ENCODE measurements around the gene VPS11. TPM values are rescaled to one million over a fixed set of nuclear protein-coding genes. Genes with fewer than 3 reads are reported as not detected.
A peak's percentile ranks its signal among the peaks of the same experiment; 100 is the strongest.

The VPS11 gene
- total and polyA plus RNA-seq, 2 experiments from 2014 or later = 11.5 to 13.4 TPM

DNA sequence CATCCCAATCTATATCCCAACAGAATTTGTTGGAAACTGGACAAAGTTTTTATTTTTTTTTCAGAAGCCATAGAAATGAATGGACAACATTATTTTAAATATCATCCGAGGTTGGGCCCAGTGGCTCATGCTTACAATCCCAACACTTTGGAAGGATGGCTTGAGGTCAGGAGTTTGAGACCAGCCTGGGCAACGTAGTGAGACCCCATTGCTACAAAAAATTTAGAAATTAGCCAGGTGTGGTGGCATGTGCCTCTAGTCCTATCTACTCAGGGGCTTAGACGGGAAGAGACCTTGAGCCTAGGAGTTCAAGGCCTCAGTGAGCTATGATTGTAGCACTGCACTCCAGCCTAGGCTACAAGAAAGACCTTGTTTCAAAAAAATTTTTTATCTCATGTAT, 32.8 kb upstream of the VPS11 start:
- Mint-ChIP-seq H3K4me1 (peaks cover 12% of the 10 kb centered on the region), H3K27ac (no peak overlapping the region), H3K4me3 (no peak overlapping the region), H3K36me3 (ENCODE audit: low read depth) (no peaks in the 10 kb centered on the region; the same call in 2 of the 3 replicates), H3K27me3 (ENCODE audit: insufficient read depth, low read depth, poor library complexity) (peaks cover 9% of the 10 kb centered on the region), H3K9me3 (no peaks in the 10 kb centered on the region)
- peaks cover 14% of the 10 kb centered on the region; the same call in 1 of the 2 replicates for H3F3A ChIP-seq (replicated peaks; ENCODE audit: low read depth)
- no peak for ATAC-seq
- H3K4me3 ChIP-seq = no peak overlapping the region
- H3K27ac ChIP-seq (ENCODE audit: low read depth) = no peak overlapping the region
- no peaks in the 10 kb centered on the region; the same call in 1 of the 2 replicates for H3K79me2 ChIP-seq (replicated peaks; ENCODE audit: insufficient read depth)
- H3K27me3 ChIP-seq (ENCODE audit: insufficient read depth) = no peaks in the 10 kb centered on the region
- peaks cover 14% of the 10 kb centered on the region for H3K4me1 ChIP-seq (ENCODE audit: insufficient read depth)
- H3K4me2 ChIP-seq = no peak overlapping the region
- TF ChIP-seq JUNB (IDR thresholded peaks at IDR 0.05; ENCODE audit: unreplicated experiment) = no peak
- H4K20me1 ChIP-seq (replicated peaks; ENCODE audit: insufficient read depth) = no peaks in the 10 kb centered on the region
- DNase-seq (ENCODE audit: low spot score) = no peak
- H3K36me3 ChIP-seq (ENCODE audit: insufficient read depth) = no peaks in the 10 kb centered on the region
- no peaks in the 10 kb centered on the region for H3K9me2 ChIP-seq (ENCODE audit: insufficient read depth)
- H2AFZ ChIP-seq = no peak overlapping the region

DNA sequence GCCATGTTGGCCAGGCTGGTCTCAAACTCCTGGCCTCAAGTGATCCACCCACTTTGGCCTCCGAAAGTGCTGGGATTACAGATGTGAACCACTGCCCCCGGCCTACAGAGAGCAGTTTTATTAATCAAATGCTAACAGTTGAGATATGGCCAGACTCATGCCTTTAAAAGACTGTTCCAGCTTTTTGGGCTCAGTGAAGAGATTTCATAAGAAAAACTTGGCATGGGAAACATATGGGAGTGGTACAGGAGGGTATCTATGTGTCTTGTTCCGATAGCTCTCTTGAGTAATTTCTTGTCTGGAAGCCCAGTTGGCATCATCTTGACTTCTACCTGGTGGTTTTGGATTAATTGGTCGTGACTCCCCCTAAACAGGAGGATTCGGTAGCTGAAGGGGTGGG, 28.7 kb upstream of the VPS11 start:
- DNase-seq (ENCODE audit: low spot score) = no peak
- H3K4me1 ChIP-seq (ENCODE audit: insufficient read depth) = peaks cover 19% of the 10 kb centered on the region
- peaks cover 5% of the 10 kb centered on the region for H3K27me3 Mint-ChIP-seq (ENCODE audit: insufficient read depth, low read depth, poor library complexity)
- no peaks in the 10 kb centered on the region for H3K36me3 ChIP-seq (ENCODE audit: insufficient read depth)
- H4K20me1 ChIP-seq (replicated peaks; ENCODE audit: insufficient read depth) = no peaks in the 10 kb centered on the region
- H3K9me3 Mint-ChIP-seq = no peaks in the 10 kb centered on the region
- no peaks in the 10 kb centered on the region for H3K27me3 ChIP-seq (ENCODE audit: insufficient read depth)
- peak overlapping the region; percentile 75; the same call in 1 of the 2 replicates for H3K27ac ChIP-seq (ENCODE audit: low read depth)
- H3K27ac Mint-ChIP-seq = peak overlapping the region; percentile 43; the same call in 1 of the 2 replicates
- H3F3A ChIP-seq (replicated peaks; ENCODE audit: low read depth) = peaks cover 5% of the 10 kb centered on the region; the same call in 1 of the 2 replicates
- H3K4me3 ChIP-seq = no peak overlapping the region
- peaks cover 12% of the 10 kb centered on the region for H3K4me1 Mint-ChIP-seq
- no peaks in the 10 kb centered on the region for H3K36me3 Mint-ChIP-seq (ENCODE audit: low read depth)
- no peak overlapping the region; the same call in 2 of the 3 replicates for H3K4me3 Mint-ChIP-seq
- no peaks in the 10 kb centered on the region for H3K9me2 ChIP-seq (ENCODE audit: insufficient read depth)
- no peak overlapping the region for H3K4me2 ChIP-seq
- no peaks in the 10 kb centered on the region for H3K79me2 ChIP-seq (replicated peaks; ENCODE audit: insufficient read depth)
- peak overlapping the region; percentile 28 for H2AFZ ChIP-seq
- ATAC-seq = no peak
- TF ChIP-seq STAT1 (IDR thresholded peaks at IDR 0.05; ENCODE audit: unreplicated experiment) (no peak), CTCF (conservative IDR thresholded peaks at IDR 0.05; ENCODE audit: low read depth in 2 of 2) (no peak), NANOG (IDR thresholded peaks at IDR 0.05; ENCODE audit: borderline replicate concordance) (no peak), EZH2 (IDR thresholded peaks at IDR 0.05; ENCODE audit: low read depth, unreplicated experiment) (no peak), JUNB (IDR thresholded peaks at IDR 0.05; ENCODE audit: unreplicated experiment) (no peak), REST (IDR thresholded peaks at IDR 0.05; ENCODE audit: unreplicated experiment) (no peak), ZNF114 (CRISPR knock-in tag; IDR thresholded peaks at IDR 0.05) (no peak), ETS1 (IDR thresholded peaks at IDR 0.05) (no peak)
- TF ChIP-seq, protein P1, sequence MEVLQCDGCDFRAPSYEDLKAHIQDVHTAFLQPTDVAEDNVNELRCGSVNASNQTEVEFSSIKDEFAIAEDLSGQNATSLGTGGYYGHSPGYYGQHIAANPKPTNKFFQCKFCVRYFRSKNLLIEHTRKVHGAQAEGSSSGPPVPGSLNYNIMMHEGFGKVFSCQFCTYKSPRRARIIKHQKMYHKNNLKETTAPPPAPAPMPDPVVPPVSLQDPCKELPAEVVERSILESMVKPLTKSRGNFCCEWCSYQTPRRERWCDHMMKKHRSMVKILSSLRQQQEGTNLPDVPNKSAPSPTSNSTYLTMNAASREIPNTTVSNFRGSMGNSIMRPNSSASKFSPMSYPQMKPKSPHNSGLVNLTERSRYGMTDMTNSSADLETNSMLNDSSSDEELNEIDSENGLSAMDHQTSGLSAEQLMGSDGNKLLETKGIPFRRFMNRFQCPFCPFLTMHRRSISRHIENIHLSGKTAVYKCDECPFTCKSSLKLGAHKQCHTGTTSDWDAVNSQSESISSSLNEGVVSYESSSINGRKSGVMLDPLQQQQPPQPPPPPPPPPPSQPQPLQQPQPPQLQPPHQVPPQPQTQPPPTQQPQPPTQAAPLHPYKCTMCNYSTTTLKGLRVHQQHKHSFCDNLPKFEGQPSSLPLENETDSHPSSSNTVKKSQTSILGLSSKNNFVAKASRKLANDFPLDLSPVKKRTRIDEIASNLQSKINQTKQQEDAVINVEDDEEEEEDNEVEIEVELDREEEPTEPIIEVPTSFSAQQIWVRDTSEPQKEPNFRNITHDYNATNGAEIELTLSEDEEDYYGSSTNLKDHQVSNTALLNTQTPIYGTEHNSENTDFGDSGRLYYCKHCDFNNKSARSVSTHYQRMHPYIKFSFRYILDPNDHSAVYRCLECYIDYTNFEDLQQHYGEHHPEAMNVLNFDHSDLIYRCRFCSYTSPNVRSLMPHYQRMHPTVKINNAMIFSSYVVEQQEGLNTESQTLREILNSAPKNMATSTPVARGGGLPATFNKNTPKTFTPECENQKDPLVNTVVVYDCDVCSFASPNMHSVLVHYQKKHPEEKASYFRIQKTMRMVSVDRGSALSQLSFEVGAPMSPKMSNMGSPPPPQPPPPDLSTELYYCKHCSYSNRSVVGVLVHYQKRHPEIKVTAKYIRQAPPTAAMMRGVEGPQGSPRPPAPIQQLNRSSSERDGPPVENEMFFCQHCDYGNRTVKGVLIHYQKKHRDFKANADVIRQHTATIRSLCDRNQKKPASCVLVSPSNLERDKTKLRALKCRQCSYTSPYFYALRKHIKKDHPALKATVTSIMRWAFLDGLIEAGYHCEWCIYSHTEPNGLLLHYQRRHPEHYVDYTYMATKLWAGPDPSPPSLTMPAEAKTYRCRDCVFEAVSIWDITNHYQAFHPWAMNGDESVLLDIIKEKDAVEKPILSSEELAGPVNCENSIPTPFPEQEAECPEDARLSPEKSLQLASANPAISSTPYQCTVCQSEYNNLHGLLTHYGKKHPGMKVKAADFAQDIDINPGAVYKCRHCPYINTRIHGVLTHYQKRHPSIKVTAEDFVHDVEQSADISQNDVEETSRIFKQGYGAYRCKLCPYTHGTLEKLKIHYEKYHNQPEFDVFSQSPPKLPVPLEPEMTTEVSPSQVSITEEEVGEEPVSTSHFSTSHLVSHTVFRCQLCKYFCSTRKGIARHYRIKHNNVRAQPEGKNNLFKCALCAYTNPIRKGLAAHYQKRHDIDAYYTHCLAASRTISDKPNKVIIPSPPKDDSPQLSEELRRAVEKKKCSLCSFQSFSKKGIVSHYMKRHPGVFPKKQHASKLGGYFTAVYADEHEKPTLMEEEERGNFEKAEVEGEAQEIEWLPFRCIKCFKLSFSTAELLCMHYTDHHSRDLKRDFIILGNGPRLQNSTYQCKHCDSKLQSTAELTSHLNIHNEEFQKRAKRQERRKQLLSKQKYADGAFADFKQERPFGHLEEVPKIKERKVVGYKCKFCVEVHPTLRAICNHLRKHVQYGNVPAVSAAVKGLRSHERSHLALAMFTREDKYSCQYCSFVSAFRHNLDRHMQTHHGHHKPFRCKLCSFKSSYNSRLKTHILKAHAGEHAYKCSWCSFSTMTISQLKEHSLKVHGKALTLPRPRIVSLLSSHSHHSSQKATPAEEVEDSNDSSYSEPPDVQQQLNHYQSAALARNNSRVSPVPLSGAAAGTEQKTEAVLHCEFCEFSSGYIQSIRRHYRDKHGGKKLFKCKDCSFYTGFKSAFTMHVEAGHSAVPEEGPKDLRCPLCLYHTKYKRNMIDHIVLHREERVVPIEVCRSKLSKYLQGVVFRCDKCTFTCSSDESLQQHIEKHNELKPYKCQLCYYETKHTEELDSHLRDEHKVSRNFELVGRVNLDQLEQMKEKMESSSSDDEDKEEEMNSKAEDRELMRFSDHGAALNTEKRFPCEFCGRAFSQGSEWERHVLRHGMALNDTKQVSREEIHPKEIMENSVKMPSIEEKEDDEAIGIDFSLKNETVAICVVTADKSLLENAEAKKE (CRISPR knock-in tag; IDR thresholded peaks at IDR 0.05) = no peak

Measured in GM23338 (cell line).